ENCODE data around the gene ECE2. TPM values are rescaled to one million over a fixed set of nuclear protein-coding genes. Genes with fewer than 3 reads are reported as not detected.

ECE2 gene
- total RNA-seq, 1 donor from 2014 or later = not detected

DNA sequence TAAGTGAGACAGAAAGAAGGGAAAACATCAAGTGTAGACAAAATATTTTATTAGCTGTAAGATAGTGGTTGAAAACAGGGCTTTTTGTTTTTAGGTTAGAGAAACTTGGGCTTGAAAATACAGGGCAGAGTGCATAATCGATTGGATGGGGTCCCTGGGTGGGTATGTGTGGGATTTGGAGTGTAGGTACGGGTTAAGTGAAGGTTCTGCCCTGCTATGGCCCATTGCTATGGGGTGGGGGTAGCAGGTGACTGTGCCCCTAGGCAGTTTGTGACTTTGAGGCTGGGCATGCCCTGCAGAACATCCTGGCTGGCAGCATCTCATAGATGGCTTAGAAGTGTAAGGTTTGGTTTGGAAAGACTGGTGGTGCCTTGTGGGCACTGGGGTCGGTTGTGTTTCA is 57.9 kb downstream of the ECE2 start:
- no peak for DNase-seq (ENCODE audit: extremely low spot score, unreplicated experiment)
- TF ChIP-seq, protein P1, sequence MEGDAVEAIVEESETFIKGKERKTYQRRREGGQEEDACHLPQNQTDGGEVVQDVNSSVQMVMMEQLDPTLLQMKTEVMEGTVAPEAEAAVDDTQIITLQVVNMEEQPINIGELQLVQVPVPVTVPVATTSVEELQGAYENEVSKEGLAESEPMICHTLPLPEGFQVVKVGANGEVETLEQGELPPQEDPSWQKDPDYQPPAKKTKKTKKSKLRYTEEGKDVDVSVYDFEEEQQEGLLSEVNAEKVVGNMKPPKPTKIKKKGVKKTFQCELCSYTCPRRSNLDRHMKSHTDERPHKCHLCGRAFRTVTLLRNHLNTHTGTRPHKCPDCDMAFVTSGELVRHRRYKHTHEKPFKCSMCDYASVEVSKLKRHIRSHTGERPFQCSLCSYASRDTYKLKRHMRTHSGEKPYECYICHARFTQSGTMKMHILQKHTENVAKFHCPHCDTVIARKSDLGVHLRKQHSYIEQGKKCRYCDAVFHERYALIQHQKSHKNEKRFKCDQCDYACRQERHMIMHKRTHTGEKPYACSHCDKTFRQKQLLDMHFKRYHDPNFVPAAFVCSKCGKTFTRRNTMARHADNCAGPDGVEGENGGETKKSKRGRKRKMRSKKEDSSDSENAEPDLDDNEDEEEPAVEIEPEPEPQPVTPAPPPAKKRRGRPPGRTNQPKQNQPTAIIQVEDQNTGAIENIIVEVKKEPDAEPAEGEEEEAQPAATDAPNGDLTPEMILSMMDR (conservative IDR thresholded peaks at IDR 0.05) = no peak
- Mint-ChIP-seq H3K4me1 (ENCODE audit: unreplicated experiment) (peaks cover 23% of the 10 kb centered on the region), H3K9me3 (no peaks in the 10 kb centered on the region), H3K27me3 (no peaks in the 10 kb centered on the region), H3K27ac (peak overlapping the region; percentile 98), H3K4me3 (peak overlapping the region; percentile 57), H3K36me3 (peaks cover 31% of the 10 kb centered on the region)

DNA sequence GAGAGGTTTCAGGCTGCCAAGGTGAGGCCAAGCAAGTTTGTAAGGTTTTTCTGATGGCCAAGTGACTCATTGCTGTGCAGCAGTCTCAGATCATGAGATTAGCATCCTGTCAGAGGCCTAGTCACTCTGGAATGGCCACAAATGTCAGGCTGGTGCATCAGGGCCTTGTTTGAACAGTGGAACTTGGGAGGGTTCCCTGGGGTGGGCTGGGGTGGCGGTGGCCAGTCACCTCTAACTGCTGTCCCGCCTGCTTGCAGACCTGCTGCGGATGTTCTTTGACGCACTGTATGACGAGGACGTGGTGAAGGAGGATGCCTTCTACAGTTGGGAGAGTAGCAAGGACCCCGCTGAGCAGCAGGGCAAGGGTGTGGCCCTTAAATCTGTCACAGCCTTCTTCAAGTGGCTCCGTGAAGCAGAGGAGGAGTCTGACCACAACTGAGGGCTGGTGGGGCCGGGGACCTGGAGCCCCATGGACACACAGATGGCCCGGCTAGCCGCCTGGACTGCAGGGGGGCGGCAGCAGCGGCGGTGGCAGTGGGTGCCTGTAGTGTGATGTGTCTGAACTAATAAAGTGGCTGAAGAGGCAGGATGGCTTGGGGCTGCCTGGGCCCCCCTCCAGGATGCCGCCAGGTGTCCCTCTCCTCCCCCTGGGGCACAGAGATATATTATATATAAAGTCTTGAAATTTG is 58.8 kb downstream of the ECE2 start:
- TF ChIP-seq, protein P1 (conservative IDR thresholded peaks at IDR 0.05) = no peak
- DNase-seq (ENCODE audit: extremely low spot score, unreplicated experiment) = no peak
- peaks cover 24% of the 10 kb centered on the region for H3K36me3 Mint-ChIP-seq
- H3K4me3 Mint-ChIP-seq = peak overlapping the region; percentile 57
- H3K4me1 Mint-ChIP-seq (ENCODE audit: unreplicated experiment) = peaks cover 29% of the 10 kb centered on the region
- H3K27ac Mint-ChIP-seq = peak overlapping the region; percentile 98
- no peaks in the 10 kb centered on the region for H3K27me3 Mint-ChIP-seq
- H3K9me3 Mint-ChIP-seq = no peaks in the 10 kb centered on the region

DNA sequence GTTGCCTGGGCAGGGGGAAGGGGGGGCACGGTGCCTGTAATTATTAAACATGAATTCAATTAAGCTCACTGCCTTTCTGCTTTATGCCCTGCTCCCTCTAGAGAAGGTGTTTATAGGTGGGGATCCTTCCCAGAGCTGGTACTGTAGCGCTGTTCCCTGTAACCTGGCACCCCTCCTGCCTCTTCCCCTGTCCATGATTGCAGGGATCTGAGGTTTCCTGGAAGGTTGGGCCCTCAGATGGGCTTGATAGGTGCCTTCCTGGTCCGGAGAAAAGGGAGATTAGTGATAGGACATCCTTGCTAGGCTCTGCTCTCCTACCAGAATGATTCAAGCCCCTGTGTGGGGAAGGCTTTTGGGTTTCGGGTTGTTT is 59.5 kb downstream of the ECE2 start:
- no peak for DNase-seq (ENCODE audit: extremely low spot score, unreplicated experiment)
- H3K4me1 Mint-ChIP-seq (ENCODE audit: unreplicated experiment) = peaks cover 29% of the 10 kb centered on the region
- TF ChIP-seq, protein P1 (conservative IDR thresholded peaks at IDR 0.05) = no peak
- peak overlapping the region; percentile 98 for H3K27ac Mint-ChIP-seq
- no peaks in the 10 kb centered on the region for H3K27me3 Mint-ChIP-seq
- peaks cover 22% of the 10 kb centered on the region for H3K36me3 Mint-ChIP-seq
- H3K9me3 Mint-ChIP-seq = no peaks in the 10 kb centered on the region
- H3K4me3 Mint-ChIP-seq = peak overlapping the region; percentile 91

DNA sequence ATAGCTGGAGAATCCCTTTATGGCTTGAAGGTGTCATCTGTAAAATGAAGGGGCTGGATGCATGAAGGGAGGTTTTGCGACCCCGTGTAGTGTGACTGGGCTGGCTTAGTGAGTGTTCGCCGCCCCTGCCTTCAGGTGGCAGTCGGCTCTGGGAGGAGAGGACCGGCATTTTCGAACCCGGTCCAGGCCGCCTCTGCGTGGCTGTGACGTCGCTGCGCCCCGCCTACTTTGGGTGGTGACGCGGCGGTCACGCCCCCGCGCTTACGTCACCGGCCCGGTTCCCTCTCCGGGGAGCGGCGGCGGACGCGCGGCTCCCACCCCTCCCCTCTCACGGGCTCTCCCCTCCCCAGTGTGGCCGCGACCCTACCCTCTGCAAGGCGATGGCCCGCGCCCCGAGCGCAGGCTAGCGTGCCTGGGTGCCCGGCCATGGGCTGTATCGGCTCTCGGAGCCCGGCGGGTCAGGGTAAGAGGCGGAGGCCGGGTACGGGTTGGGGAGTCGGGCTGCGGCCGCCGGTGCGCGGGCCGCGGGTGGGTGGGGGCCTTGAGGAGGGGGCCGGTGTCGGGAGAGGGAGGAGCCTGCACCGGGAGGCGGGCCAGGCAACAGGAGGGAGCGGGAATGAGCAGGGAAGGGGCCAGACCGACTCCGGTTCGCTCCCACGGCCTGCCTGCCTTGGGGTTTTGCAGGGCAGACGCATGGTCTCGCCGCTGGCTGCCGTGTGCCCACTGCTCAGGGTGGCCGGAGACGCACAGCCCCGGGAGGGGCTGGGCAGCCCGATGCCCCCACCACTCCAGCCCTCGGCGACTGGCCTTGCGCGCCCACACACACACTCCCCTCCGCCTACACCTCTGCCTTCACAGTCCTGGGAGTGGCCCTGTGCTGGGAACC is 60.1 kb downstream of the ECE2 start:
- peaks cover 29% of the 10 kb centered on the region for H3K4me1 Mint-ChIP-seq (ENCODE audit: unreplicated experiment)
- peak; percentile 93 for DNase-seq (ENCODE audit: extremely low spot score, unreplicated experiment)
- H3K27me3 Mint-ChIP-seq = no peaks in the 10 kb centered on the region
- TF ChIP-seq, protein P1 (conservative IDR thresholded peaks at IDR 0.05) = no peak
- H3K9me3 Mint-ChIP-seq = no peaks in the 10 kb centered on the region
- H3K36me3 Mint-ChIP-seq = peaks cover 25% of the 10 kb centered on the region
- peak overlapping the region; percentile 91 for H3K4me3 Mint-ChIP-seq
- H3K27ac Mint-ChIP-seq = peak overlapping the region; percentile 98

DNA sequence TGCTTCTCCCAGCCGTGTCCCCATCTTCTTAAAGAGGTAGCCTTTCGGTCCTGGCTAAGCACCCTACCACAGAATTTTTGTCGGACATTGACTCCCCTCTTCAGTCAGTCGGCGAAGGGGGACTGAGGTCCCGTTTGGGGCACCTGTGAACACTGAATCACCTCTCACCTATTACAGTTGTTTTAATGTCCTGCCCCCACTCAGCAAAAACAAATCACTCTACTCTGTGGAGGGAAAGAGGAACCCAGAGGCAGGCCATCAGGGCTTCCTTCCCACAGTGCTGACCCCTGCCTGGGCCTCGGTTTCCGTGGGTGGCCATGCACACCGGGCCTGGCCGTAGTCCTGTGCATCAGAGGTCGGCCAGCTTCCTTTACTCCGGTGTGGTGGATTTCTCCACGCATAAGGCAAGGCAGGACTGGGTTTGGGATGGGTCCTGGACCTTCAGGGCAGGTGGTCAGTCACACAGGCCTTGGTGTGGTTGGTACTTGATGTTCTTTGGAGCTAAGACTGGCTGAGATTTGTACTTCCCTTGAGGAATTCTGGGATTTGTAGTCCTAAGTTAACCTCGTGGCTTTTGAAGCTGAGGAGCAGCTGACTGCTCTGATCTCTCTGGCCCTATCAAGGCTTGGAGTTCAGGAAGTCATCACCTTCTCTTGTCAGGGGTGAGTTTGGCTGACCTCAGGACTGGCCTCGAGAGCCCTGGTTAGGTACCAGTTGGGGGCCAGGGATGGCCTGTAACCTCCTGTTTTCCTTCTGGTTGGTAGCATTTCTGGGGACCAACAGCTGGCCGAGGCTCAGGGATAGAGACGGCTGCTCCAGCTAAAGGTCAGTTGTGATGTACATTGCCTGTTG is 61.0 kb downstream of the ECE2 start:
- no peaks in the 10 kb centered on the region for H3K9me3 Mint-ChIP-seq
- peaks cover 29% of the 10 kb centered on the region for H3K4me1 Mint-ChIP-seq (ENCODE audit: unreplicated experiment)
- peak overlapping the region; percentile 98 for H3K27ac Mint-ChIP-seq
- TF ChIP-seq, protein P1 (conservative IDR thresholded peaks at IDR 0.05) = no peak
- no peak for DNase-seq (ENCODE audit: extremely low spot score, unreplicated experiment)
- peaks cover 24% of the 10 kb centered on the region for H3K36me3 Mint-ChIP-seq
- no peaks in the 10 kb centered on the region for H3K27me3 Mint-ChIP-seq
- peak overlapping the region; percentile 91 for H3K4me3 Mint-ChIP-seq
